Measurements from ENCODE around the gene PRDM4. TPM values are rescaled to one million over a fixed set of nuclear protein-coding genes. Genes with fewer than 3 reads are reported as not detected.
A peak's percentile ranks its signal among the peaks of the same experiment; 100 is the strongest.

Gene PRDM4
- total and polyA plus RNA-seq, 2 of the 13 experiments (the other 11 are each of a cell fraction or from before 2014, with no cell fraction given), result 9.9 to 15.3 TPM

DNA sequence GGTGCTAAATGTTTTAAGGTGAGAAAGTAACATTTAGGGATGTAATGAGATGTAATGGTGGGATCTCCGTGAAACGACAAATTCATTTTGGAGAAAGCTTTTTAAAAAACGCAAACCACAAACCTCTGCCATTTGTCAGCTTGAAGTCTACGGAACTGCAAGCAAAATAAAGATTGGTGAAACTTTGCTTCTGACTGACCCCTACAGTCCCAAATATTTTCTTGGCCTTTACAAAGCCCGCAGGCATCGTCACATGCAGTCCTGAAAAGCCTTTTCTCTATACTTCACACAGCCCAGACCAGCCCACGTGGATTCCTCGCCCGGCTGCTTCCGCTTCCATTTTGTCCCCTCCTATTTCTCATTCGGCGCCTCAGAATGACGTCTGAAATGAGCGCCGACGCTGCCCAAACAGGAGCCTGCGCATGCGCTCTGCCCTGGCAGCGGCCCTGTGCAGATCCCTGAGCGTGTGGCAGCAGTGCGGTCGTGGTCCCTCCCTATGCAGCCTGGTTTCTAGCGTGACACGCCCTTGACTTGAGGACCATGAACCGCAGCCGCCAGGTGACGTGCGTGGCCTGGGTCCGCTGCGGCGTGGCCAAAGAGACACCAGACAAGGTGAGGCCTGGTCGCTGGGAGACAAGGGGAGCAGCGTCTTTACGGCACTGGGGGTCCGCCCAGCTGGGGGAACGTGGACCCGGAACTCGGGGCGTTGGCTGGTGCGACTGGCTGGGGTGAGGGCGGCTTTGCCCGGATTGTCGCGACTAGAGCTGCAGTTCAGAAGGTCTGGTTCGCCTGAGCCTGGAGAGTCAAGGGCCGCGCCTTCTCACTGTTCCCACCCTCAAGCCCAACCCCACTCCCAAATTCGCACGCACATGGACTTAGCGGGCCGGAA lies 75.3 kb downstream of the PRDM4 start, which contains the start of gene PWP1 (continued):
- TF ChIP-seq PAXIP1 (CRISPR knock-in tag; conservative IDR thresholded peaks at IDR 0.05) (0 out of 2 replicates have a peak, but pooled peaks have one; percentile 10), CSRNP1 (CRISPR knock-in tag; IDR thresholded peaks at IDR 0.05) (peak; percentile 77; the same call in 1 of the 2 replicates), MBD4 (IDR thresholded peaks at IDR 0.05; ENCODE audit: borderline replicate concordance, low read length) (no peak), ZC3H4 (CRISPR knock-in tag; IDR thresholded peaks at IDR 0.05; ENCODE audit: borderline replicate concordance) (0 out of 2 replicates have a peak, but pooled peaks have one; percentile 36), ZBTB21 (CRISPR knock-in tag; IDR thresholded peaks at IDR 0.05) (no peak), ELF1 (CRISPR knock-in tag; IDR thresholded peaks at IDR 0.05) (peak; percentile 94), GABPA (IDR thresholded peaks at IDR 0.05; ENCODE audit: low read depth, low read length) (no peak), GABPA (CRISPR knock-in tag; IDR thresholded peaks at IDR 0.05; ENCODE audit: low read depth) (peak; percentile 81), HMG20B (CRISPR knock-in tag; conservative IDR thresholded peaks at IDR 0.05) (no peak), NR1H2 (CRISPR knock-in tag; IDR thresholded peaks at IDR 0.05; ENCODE audit: borderline replicate concordance, low read depth) (0 out of 2 replicates have a peak, but pooled peaks have one; percentile 62), RARA (CRISPR knock-in tag; IDR thresholded peaks at IDR 0.05) (peak; percentile 82), SMARCC2 (IDR thresholded peaks at IDR 0.05) (no peak), ZNF780A (CRISPR knock-in tag; IDR thresholded peaks at IDR 0.05) (peak; percentile 70; the same call in 1 of the 2 replicates), HDAC2 (CRISPR knock-in tag; IDR thresholded peaks at IDR 0.05) (peak; percentile 87), DPF2 (CRISPR knock-in tag; IDR thresholded peaks at IDR 0.05; ENCODE audit: borderline replicate concordance, low read depth) (peak; percentile 46; the same call in 1 of the 2 replicates), CHCHD3 (CRISPR knock-in tag; IDR thresholded peaks at IDR 0.05) (peak; percentile 69; the same call in 1 of the 2 replicates)
- TF ChIP-seq, protein P1, sequence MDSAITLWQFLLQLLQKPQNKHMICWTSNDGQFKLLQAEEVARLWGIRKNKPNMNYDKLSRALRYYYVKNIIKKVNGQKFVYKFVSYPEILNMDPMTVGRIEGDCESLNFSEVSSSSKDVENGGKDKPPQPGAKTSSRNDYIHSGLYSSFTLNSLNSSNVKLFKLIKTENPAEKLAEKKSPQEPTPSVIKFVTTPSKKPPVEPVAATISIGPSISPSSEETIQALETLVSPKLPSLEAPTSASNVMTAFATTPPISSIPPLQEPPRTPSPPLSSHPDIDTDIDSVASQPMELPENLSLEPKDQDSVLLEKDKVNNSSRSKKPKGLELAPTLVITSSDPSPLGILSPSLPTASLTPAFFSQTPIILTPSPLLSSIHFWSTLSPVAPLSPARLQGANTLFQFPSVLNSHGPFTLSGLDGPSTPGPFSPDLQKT (CRISPR knock-in tag; IDR thresholded peaks at IDR 0.05; ENCODE audit: borderline replicate concordance), result no peak
- TF ChIP-seq, protein P2, sequence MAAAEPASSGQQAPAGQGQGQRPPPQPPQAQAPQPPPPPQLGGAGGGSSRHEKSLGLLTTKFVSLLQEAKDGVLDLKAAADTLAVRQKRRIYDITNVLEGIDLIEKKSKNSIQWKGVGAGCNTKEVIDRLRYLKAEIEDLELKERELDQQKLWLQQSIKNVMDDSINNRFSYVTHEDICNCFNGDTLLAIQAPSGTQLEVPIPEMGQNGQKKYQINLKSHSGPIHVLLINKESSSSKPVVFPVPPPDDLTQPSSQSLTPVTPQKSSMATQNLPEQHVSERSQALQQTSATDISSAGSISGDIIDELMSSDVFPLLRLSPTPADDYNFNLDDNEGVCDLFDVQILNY (CRISPR knock-in tag; conservative IDR thresholded peaks at IDR 0.05), result 0 out of 2 replicates have a peak, but pooled peaks have one; percentile 30
- TF ChIP-seq, protein P3, sequence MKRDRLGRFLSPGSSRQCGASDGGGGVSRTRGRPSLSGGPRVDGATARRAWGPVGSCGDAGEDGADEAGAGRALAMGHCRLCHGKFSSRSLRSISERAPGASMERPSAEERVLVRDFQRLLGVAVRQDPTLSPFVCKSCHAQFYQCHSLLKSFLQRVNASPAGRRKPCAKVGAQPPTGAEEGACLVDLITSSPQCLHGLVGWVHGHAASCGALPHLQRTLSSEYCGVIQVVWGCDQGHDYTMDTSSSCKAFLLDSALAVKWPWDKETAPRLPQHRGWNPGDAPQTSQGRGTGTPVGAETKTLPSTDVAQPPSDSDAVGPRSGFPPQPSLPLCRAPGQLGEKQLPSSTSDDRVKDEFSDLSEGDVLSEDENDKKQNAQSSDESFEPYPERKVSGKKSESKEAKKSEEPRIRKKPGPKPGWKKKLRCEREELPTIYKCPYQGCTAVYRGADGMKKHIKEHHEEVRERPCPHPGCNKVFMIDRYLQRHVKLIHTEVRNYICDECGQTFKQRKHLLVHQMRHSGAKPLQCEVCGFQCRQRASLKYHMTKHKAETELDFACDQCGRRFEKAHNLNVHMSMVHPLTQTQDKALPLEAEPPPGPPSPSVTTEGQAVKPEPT (CRISPR knock-in tag; IDR thresholded peaks at IDR 0.05; ENCODE audit: low read depth), result no peak
